ENCODE results near the gene PPM1E.

PPM1E gene

DNA sequence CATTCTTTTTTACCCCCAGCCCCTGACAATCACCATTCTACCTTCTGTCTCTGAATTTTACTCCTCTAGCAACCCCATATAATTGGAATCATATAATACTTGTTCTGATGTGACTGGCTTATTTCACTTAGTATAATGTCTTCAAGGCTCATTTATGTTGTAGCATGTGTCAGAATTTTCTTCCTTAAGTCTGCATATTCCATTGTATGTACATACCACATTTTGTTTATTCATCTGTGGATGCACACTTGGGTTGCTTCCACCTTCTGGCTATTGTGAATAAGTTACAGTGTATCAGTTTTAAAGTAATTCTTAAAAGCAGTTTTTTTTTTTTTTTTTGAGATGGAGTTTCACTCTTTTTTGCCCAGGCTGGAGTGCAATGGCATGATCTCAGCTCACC lies 24.7 kb upstream of the PPM1E start:
- Histone ChIP-seq H3K27me3 (ENCODE audit: low read length) (no peaks in the 10 kb centered on the region), H3K9ac (ENCODE audit: low read length) (no peak overlapping the region), H3K9me3 (ENCODE audit: insufficient read depth, low read length) (no peaks in the 10 kb centered on the region), H4K20me1 (ENCODE audit: low read depth, low read length) (no peaks in the 10 kb centered on the region), H3K4me2 (ENCODE audit: low read depth, low read length, poor library complexity, severe bottlenecking) (no peak overlapping the region), H3K9me2 (replicated peaks; ENCODE audit: insufficient read depth, low read length) (no peaks in the 10 kb centered on the region), H3K27ac (ENCODE audit: low read depth, low read length) (no peak overlapping the region), H3F3A (ENCODE audit: insufficient read depth) (no peaks in the 10 kb centered on the region), H3K79me2 (ENCODE audit: insufficient read depth, low read length) (no peaks in the 10 kb centered on the region), H3K36me3 (ENCODE audit: low read length) (no peaks in the 10 kb centered on the region; the same call in 1 of the 2 replicates), H2AFZ (ENCODE audit: low read depth, low read length, severe bottlenecking) (no peak overlapping the region), H3K4me3 (ENCODE audit: insufficient read depth, low read length, poor library complexity, severe bottlenecking) (no peak overlapping the region)
- TF ChIP-seq, protein P1, sequence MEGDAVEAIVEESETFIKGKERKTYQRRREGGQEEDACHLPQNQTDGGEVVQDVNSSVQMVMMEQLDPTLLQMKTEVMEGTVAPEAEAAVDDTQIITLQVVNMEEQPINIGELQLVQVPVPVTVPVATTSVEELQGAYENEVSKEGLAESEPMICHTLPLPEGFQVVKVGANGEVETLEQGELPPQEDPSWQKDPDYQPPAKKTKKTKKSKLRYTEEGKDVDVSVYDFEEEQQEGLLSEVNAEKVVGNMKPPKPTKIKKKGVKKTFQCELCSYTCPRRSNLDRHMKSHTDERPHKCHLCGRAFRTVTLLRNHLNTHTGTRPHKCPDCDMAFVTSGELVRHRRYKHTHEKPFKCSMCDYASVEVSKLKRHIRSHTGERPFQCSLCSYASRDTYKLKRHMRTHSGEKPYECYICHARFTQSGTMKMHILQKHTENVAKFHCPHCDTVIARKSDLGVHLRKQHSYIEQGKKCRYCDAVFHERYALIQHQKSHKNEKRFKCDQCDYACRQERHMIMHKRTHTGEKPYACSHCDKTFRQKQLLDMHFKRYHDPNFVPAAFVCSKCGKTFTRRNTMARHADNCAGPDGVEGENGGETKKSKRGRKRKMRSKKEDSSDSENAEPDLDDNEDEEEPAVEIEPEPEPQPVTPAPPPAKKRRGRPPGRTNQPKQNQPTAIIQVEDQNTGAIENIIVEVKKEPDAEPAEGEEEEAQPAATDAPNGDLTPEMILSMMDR (IDR thresholded peaks at IDR 0.05; ENCODE audit: insufficient read depth, low read length, poor library complexity, severe bottlenecking) = no peak
- no peak for TF ChIP-seq EZH2phosphoT487 (conservative IDR thresholded peaks at IDR 0.05; ENCODE audit: low read length)

DNA sequence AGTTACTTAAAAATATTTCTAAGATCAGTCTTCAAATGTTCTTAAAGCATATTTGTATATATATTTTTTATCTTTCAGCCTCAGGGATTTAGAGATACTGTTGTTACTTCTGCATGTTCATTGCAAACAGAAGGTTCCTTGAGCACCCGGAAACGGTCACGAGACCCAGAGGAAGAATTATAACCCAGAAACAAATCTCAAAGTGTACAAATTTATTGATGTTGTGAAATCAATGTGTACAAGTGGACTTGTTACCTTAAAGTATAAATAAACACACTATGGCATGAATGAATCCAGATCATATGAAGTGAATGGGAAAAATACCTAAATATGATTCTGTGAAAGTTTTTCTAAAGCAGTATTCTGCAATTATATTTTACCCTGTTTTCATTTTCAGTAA lies 21.6 kb upstream of the PPM1E start:
- Histone ChIP-seq H3K4me3 (ENCODE audit: insufficient read depth, low read length, poor library complexity, severe bottlenecking) (no peak overlapping the region), H3K9me2 (replicated peaks; ENCODE audit: insufficient read depth, low read length) (no peaks in the 10 kb centered on the region), H3K4me2 (ENCODE audit: low read depth, low read length, poor library complexity, severe bottlenecking) (no peak overlapping the region), H3K27ac (ENCODE audit: low read depth, low read length) (no peak overlapping the region), H3K36me3 (ENCODE audit: low read length) (no peaks in the 10 kb centered on the region), H3F3A (ENCODE audit: insufficient read depth) (no peaks in the 10 kb centered on the region), H3K9ac (ENCODE audit: low read length) (no peak overlapping the region), H3K79me2 (ENCODE audit: insufficient read depth, low read length) (no peaks in the 10 kb centered on the region), H3K27me3 (ENCODE audit: low read length) (no peaks in the 10 kb centered on the region), H4K20me1 (ENCODE audit: low read depth, low read length) (no peaks in the 10 kb centered on the region), H3K9me3 (ENCODE audit: insufficient read depth, low read length) (no peaks in the 10 kb centered on the region), H2AFZ (ENCODE audit: low read depth, low read length, severe bottlenecking) (no peak overlapping the region)
- no peak for TF ChIP-seq EZH2phosphoT487 (conservative IDR thresholded peaks at IDR 0.05; ENCODE audit: low read length)
- TF ChIP-seq, protein P1 (IDR thresholded peaks at IDR 0.05; ENCODE audit: insufficient read depth, low read length, poor library complexity, severe bottlenecking) = no peak

DNA sequence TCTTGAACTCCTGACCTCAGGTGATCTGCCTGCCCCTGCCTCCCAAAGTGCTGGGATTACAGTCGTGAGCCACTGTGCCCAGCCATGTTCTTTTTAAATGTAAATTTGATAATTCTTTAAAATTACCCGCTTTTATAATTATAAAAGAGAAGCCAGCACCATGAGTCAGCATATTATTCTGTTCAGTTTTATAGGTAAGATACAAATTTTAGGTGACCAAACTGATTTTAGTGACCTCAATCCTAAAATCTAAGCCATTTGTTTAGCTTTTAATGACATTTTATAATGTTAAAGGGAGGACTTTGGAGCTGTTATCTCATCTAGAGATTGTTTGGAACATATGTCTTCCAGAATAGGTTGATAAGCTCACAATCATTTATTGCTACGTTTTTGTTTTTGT lies 20.8 kb upstream of the PPM1E start:
- Histone ChIP-seq H3K4me3 (ENCODE audit: insufficient read depth, low read length, poor library complexity, severe bottlenecking) (no peak overlapping the region), H3K9ac (ENCODE audit: low read length) (no peak overlapping the region), H3K36me3 (ENCODE audit: low read length) (no peaks in the 10 kb centered on the region), H3K27ac (ENCODE audit: low read depth, low read length) (no peak overlapping the region), H2AFZ (ENCODE audit: low read depth, low read length, severe bottlenecking) (no peak overlapping the region), H3F3A (ENCODE audit: insufficient read depth) (no peaks in the 10 kb centered on the region), H4K20me1 (ENCODE audit: low read depth, low read length) (no peaks in the 10 kb centered on the region), H3K27me3 (ENCODE audit: low read length) (no peaks in the 10 kb centered on the region), H3K9me2 (replicated peaks; ENCODE audit: insufficient read depth, low read length) (no peaks in the 10 kb centered on the region), H3K4me2 (ENCODE audit: low read depth, low read length, poor library complexity, severe bottlenecking) (no peak overlapping the region), H3K79me2 (ENCODE audit: insufficient read depth, low read length) (no peaks in the 10 kb centered on the region), H3K9me3 (ENCODE audit: insufficient read depth, low read length) (no peaks in the 10 kb centered on the region)
- TF ChIP-seq, protein P1 (IDR thresholded peaks at IDR 0.05; ENCODE audit: insufficient read depth, low read length, poor library complexity, severe bottlenecking) = no peak
- no peak for TF ChIP-seq EZH2phosphoT487 (conservative IDR thresholded peaks at IDR 0.05; ENCODE audit: low read length)
